Measurements from ENCODE around the gene B4GALT4. TPM values are rescaled to one million over a fixed set of nuclear protein-coding genes. Genes with fewer than 3 reads are reported as not detected.
A peak's percentile ranks its signal among the peaks of the same experiment; 100 is the strongest.

B4GALT4 gene
- total and polyA plus RNA-seq, 2 of the 8 experiments (the other 6 are each of a cell fraction or from before 2014, with no cell fraction given), result 14.6 to 44.7 TPM

DNA sequence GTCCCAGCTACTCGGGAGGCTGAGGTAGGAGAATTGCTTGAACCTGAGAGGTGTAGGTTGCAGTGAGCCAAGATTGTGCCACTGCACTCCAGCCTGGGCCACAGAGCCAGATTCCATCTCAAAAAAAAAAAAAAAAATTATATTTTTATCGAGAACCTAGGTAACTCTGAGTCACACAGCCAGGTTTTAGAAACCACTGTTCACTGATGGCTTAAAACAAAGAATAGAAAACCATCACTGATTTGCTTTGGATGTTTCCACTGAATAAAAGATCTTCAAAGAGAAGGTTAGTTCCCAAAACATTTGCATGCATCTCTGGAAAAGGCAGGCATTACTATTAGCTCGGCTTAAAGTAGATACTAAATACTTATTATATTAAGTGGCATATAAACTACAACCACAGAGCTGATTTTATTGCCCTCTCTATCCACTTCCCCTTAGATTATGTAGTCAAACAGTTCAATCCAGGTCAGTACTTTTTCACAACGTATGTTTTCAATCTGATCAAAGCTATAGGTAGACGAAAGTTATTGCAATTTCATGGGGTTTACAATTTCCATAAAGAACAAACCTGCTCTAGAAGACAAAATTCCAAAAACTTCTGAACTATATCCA lies 1.4 kb downstream of the B4GALT4 start:
- Histone ChIP-seq H3K4me1 (replicated peaks in 1 of 4; ENCODE audit: control insufficient read depth in 3 of 4, insufficient read depth in 4 of 4, low read length in 3 of 4) (0 out of 7 replicates have a peak, but pooled peaks cover 0 to 1% (median 0%) of the 10 kb centered on the region in 4 experiments), H2BK5ac (ENCODE audit: low read depth, low read length) (no peak overlapping the region), H3K18ac (ENCODE audit: extremely low read depth, low read length) (no peak overlapping the region), H3K4ac (replicated peaks; ENCODE audit: insufficient read length, low read depth, low read length) (no peak overlapping the region), H4K8ac (ENCODE audit: extremely low read depth, insufficient read depth, low read length) (no peak overlapping the region), H2BK12ac (ENCODE audit: low read depth, low read length) (no peak overlapping the region), H3K36me3 (ENCODE audit: control insufficient read depth in 2 of 4, insufficient read depth in 4 of 4, low read length in 3 of 4) (peaks cover 9 to 30% (median 16%) of the 10 kb centered on the region in 4 experiments), H2BK20ac (ENCODE audit: low read length) (no peak overlapping the region), H3K56ac (replicated peaks; ENCODE audit: insufficient read length, low read depth, low read length) (no peak overlapping the region), H3K4me3 (ENCODE audit: extremely low read depth in 1 of 4, insufficient read depth in 2 of 4, low read depth in 3 of 4, low read length in 4 of 4) (peak overlapping the region; percentile 72 to 87 (median 77)), H3K27me3 (replicated peaks in 1 of 4; ENCODE audit: control insufficient read depth in 3 of 4, extremely low read depth in 1 of 4, insufficient read depth in 3 of 4, low read length in 3 of 4) (no peaks in the 10 kb centered on the region), H2BK15ac (ENCODE audit: low read length) (no peak overlapping the region), H3K79me1 (ENCODE audit: low read depth, low read length) (peaks cover 4% of the 10 kb centered on the region; the same call in 1 of the 2 replicates), H4K20me1 (replicated peaks in 1 of 2; ENCODE audit: control insufficient read depth in 1 of 2, insufficient read depth in 2 of 2, low read length in 2 of 2) (peaks cover 0 to 2% of the 10 kb centered on the region in 2 experiments), H3K27ac (ENCODE audit: low read depth, low read length) (no peak overlapping the region), H3K9me3 (ENCODE audit: insufficient read depth in 2 of 2, low read depth in 1 of 2, low read length in 1 of 2) (peaks cover 0 to 9% of the 10 kb centered on the region in 2 experiments; a peak in 1 of 4 replicates), H2BK120ac (replicated peaks; ENCODE audit: low read depth, low read length) (no peak overlapping the region), H3K9ac (replicated peaks in 1 of 4; ENCODE audit: extremely low read depth in 1 of 4, low read depth in 3 of 4, low read length in 3 of 4) (peak overlapping the region in 1 of 4 experiments; percentile 82; a peak in 1 of 7 replicates), H2AFZ (ENCODE audit: low read length) (no peak overlapping the region), H3K4me2 (ENCODE audit: insufficient read depth in 1 of 2, low read depth in 2 of 2, low read length in 2 of 2) (peak overlapping the region; percentile 93 to 100), H3K14ac (ENCODE audit: insufficient read length) (no peak overlapping the region), H3K23ac (ENCODE audit: insufficient read length) (no peak overlapping the region), H4K91ac (replicated peaks; ENCODE audit: insufficient read length, low read length) (no peak overlapping the region), H3K79me2 (ENCODE audit: control insufficient read depth in 1 of 2, insufficient read depth in 2 of 2, low read length in 2 of 2) (peaks cover 4 to 58% of the 10 kb centered on the region in 2 experiments; a peak in 3 of 4 replicates), H4K5ac (ENCODE audit: insufficient read length, low read depth, low read length) (no peak overlapping the region), H2AK5ac (ENCODE audit: low read depth, low read length) (no peak overlapping the region), H3K23me2 (ENCODE audit: low read depth, low read length) (peaks cover 6% of the 10 kb centered on the region; the same call in 1 of the 2 replicates)
- 60% methylated on average over 5 of the region's 5 CpGs; no CpG with 5 or more reads in 1 of the 2 experiments for WGBS, 2 experiments (ENCODE audit: extremely low coverage in 1 of 2, insufficient coverage in 1 of 2, insufficient read length in 1 of 2, insufficient replicate concordance in 2 of 2, low coverage in 1 of 2, low lambda C conversion rate in 2 of 2, missing lambda C conversion rate in 1 of 2)
- ChIA-PET POLR2A (ENCODE audit: partially characterized antibody) (interaction anchor here (0.7 to 2.9 kb wide), 7 partner anchors 9 to 442 kb away, joined by 3 to 8 read pairs (median 3); no protein-coding TSS in a partner anchor), CTCF (ENCODE audit: partially characterized antibody) (no interaction called here)
- FAIRE-seq (no peak), DNase-seq (ENCODE audit: low read depth in 1 of 2, low spot score in 2 of 2) (no peak)
- TF ChIP-seq CREB1 (IDR thresholded peaks at IDR 0.05) (no peak), POLR2AphosphoS5 (IDR thresholded peaks at IDR 0.05; ENCODE audit: low read depth, low read length) (no peak)
